HepG2 (cell line): ENCODE results near the gene XK. TPM values are rescaled to one million over a fixed set of nuclear protein-coding genes. Genes with fewer than 3 reads are reported as not detected.

ENCODE experiments used
- ATAC-seq: fragments of 200-7000 bp; cut with Tn5 transposase; 3 replicates; pipeline ENCODE4 v1.9.1; 2020; ENCODE audit warnings: mild to moderate bottlenecking, moderate library complexity
- BruUV-seq: library from RNA; stranded (reverse); fragments of 400-500 nt; replicated peaks from 2 replicates; lab custom pipeline; 2021; lab: Mats Ljungman, UMichigan
- CTCF ChIA-PET: fragments of 300-600 bp; formaldehyde crosslinking; extraction: SDS; loops from one replicate; lab custom pipeline; 2021; ENCODE audit warnings: low total read pairs, inconsistent platforms, low intra/inter-chr PET ratio; lab: Yijun Ruan, JAX
- POLR2A ChIA-PET: fragments of 350-600 bp; sonication (Branson Sonifier 250); formaldehyde crosslinking; loops from one replicate; lab custom pipeline; 2020; ENCODE audit warnings: antibody characterized with exemption, inconsistent platforms; lab: Yijun Ruan, JAX
- DNase-seq: peaks from one replicate; pipeline ENCODE4 v3.0.0-alpha.2; 2015; ENCODE audit warnings: low spot score
- FAIRE-seq: peaks from 3 replicates; lab custom pipeline; 2011; peaks lifted over from hg19 to GRCh38; lab: Jason Lieb, UNC
- H2AFZ ChIP-seq: one replicate; pipeline ENCODE4 v1.6.1; 2011; ENCODE audit warnings: low read length, inconsistent platforms
- H3K27ac ChIP-seq: fragments of 300-600 bp; 3 replicates; pipeline ENCODE4 v1.8.0; 2011; ENCODE audit warnings: mixed run types, mild to moderate bottlenecking, mixed read lengths, low read length, inconsistent platforms; ENCODE audit not compliant: insufficient read depth; ENCODE audit errors: extremely low read length
- H3K27me3 ChIP-seq, 2 experiments: fragments of 200-600 bp in 1 of 2; 2 replicates in 1 of 2; 3 replicates in 1 of 2; pipeline versions ENCODE4 v1.6.0 to v1.8.0; 2011; ENCODE audit warnings: low read length in 2 of 2, mild to moderate bottlenecking in 2 of 2, moderate library complexity in 2 of 2, inconsistent platforms in 1 of 2; ENCODE audit not compliant: insufficient read depth in 2 of 2, control insufficient read depth in 1 of 2
- H3K36me3 ChIP-seq, 2 experiments: fragments of 200-600 bp in 1 of 2; replicated peaks in 1 of 2; 2 replicates in 1 of 2; 3 replicates in 1 of 2; pipeline versions ENCODE4 v1.5.1 to v1.8.0; 2011; ENCODE audit warnings: low read length in 2 of 2, inconsistent platforms in 1 of 2; ENCODE audit not compliant: insufficient read depth in 2 of 2, control insufficient read depth in 1 of 2
- H3K4me1 ChIP-seq: 2 replicates; pipeline ENCODE4 v1.5.1; 2012; ENCODE audit warnings: low read length, inconsistent platforms; ENCODE audit not compliant: insufficient read depth
- H3K4me2 ChIP-seq: 2 replicates; pipeline ENCODE4 v1.6.0; 2011; ENCODE audit warnings: low read depth, low read length, inconsistent platforms
- H3K4me3 ChIP-seq, 3 experiments: fragments of 200-600 bp in 1 of 3; sonication (generic), shearing (Covaris generic) in 1 of 3; replicated peaks in 1 of 3; 2 replicates each; pipeline ENCODE4 v1.5.1; 2011 to 2016; ENCODE audit warnings: low read length in 3 of 3, inconsistent platforms in 2 of 3, low read depth in 2 of 3, mild to moderate bottlenecking in 2 of 3, control low read depth in 1 of 3, mixed read lengths in 1 of 3; ENCODE audit not compliant: insufficient read depth in 1 of 3
- H3K79me2 ChIP-seq: one replicate; pipeline ENCODE4 v1.6.1; 2011; ENCODE audit warnings: low read length, inconsistent platforms; ENCODE audit not compliant: insufficient read depth
- H3K9ac ChIP-seq: 2 replicates; pipeline ENCODE4 v1.6.0; 2011; ENCODE audit warnings: mild to moderate bottlenecking, low read depth, low read length, inconsistent platforms; ENCODE audit not compliant: insufficient read depth
- H3K9me3 ChIP-seq: 2 replicates; pipeline ENCODE4 v1.5.1; 2012; ENCODE audit warnings: mild to moderate bottlenecking, low read length
- H4K20me1 ChIP-seq: 2 replicates; pipeline ENCODE4 v1.6.0; 2011; ENCODE audit warnings: inconsistent platforms, mild to moderate bottlenecking, low read length, moderate library complexity; ENCODE audit not compliant: insufficient read depth
- ARID5B ChIP-seq: IDR thresholded peaks from 2 replicates; pipeline ENCODE4 v1.4.0; 2020; ENCODE audit warnings: mild to moderate bottlenecking, missing genetic modification reagents
- DBP ChIP-seq: sonication (generic); formaldehyde crosslinking; IDR thresholded peaks from 2 replicates; pipeline ENCODE4 v1.4.0; 2020; ENCODE audit warnings: missing genetic modification reagents; ENCODE audit errors: not compliant biosample characterization
- DR1 ChIP-seq: sonication (generic); formaldehyde crosslinking; IDR thresholded peaks from 2 replicates; pipeline ENCODE4 v1.8.0; 2021; ENCODE audit warnings: mild to moderate bottlenecking, missing genetic modification reagents, inconsistent platforms
- GATAD2A ChIP-seq: IDR thresholded peaks from 2 replicates; pipeline ENCODE4 v1.6.1; 2016
- HOXA7 ChIP-seq: sonication (generic); formaldehyde crosslinking; IDR thresholded peaks from 2 replicates; pipeline ENCODE4 v1.8.1; 2022; ENCODE audit warnings: mild to moderate bottlenecking, missing genetic modification reagents, moderate library complexity
- MTF2 ChIP-seq: sonication (generic); formaldehyde crosslinking; IDR thresholded peaks from 2 replicates; pipeline ENCODE4 v1.5.0; 2020; ENCODE audit warnings: missing genetic modification reagents, borderline replicate concordance
- NR3C1 ChIP-seq: sonication (generic); formaldehyde crosslinking; IDR thresholded peaks from 2 replicates; pipeline ENCODE4 v1.4.0; 2020; ENCODE audit warnings: missing genetic modification reagents
- PCBP1 ChIP-seq: fragments of 200-400 bp; formaldehyde crosslinking; IDR thresholded peaks from 2 replicates; pipeline ENCODE4 v1.6.1; 2017; ENCODE audit warnings: mild to moderate bottlenecking, low read depth, low read length, borderline replicate concordance
- RBM39 ChIP-seq: fragments of 200-400 bp; formaldehyde crosslinking; IDR thresholded peaks from one replicate; pipeline ENCODE4 v1.6.1; 2018; ENCODE audit warnings: antibody characterized with exemption, mild to moderate bottlenecking, low read depth, low read length; ENCODE audit not compliant: poor library complexity, severe bottlenecking
- RFXANK ChIP-seq: IDR thresholded peaks from 2 replicates; pipeline ENCODE4 v1.6.1; 2016
- SMARCE1 ChIP-seq: fragments of 450-650 bp; IDR thresholded peaks from 2 replicates; pipeline ENCODE4 v1.6.1; 2017; ENCODE audit warnings: borderline replicate concordance
- SRSF9 ChIP-seq: fragments of 200-400 bp; formaldehyde crosslinking; IDR thresholded peaks from 2 replicates; pipeline ENCODE4 v1.6.1; 2018; ENCODE audit warnings: borderline replicate concordance, mild to moderate bottlenecking, low read depth, low read length; ENCODE audit not compliant: insufficient read depth, poor library complexity, severe bottlenecking
- ZNF20 ChIP-seq: sonication (generic); formaldehyde crosslinking; IDR thresholded peaks from 2 replicates; pipeline ENCODE4 v1.4.0; 2020; ENCODE audit warnings: mild to moderate bottlenecking, moderate library complexity, missing genetic modification reagents
- ZNF496 ChIP-seq: sonication (generic); formaldehyde crosslinking; IDR thresholded peaks from 2 replicates; pipeline ENCODE4 v1.8.1; 2023; ENCODE audit warnings: mild to moderate bottlenecking, moderate library complexity, missing genetic modification reagents; ENCODE audit not compliant: insufficient replicate concordance
- ZNF652 ChIP-seq: IDR thresholded peaks from 2 replicates; pipeline ENCODE4 v1.6.1; 2016; ENCODE audit warnings: low read depth, borderline replicate concordance
- ZNF674 ChIP-seq: sonication (generic); formaldehyde crosslinking; IDR thresholded peaks from 2 replicates; pipeline ENCODE4 v1.5.0; 2020; ENCODE audit warnings: low read depth, mild to moderate bottlenecking, missing genetic modification reagents
- WGBS: methylation state at CpG from one replicate; pipeline ENCODE4 v1.1.6; 2017; ENCODE audit warnings: low lambda C conversion rate; 5-methylcytosine and 5-hydroxymethylcytosine counted together
- in situ Hi-C: cut with HindIII; loops from 2 replicates; pipeline ENCODE4 v1.10.0; 2017; ENCODE audit warnings: low pct_unique_long_range_greater_than_20kb; ENCODE audit not compliant: extremely low pct_ligation_motif_present
- intact Hi-C: fragments of 100-400 bp; cut with micrococcal nuclease; formaldehyde crosslinking; loops from one replicate; pipeline ENCODE4 v1.10.0; 2022; ENCODE audit not compliant: unreplicated experiment
- polyA plus RNA-seq, 8 experiments: library from polyadenylated mRNA; depleted of rRNA in 3 of 8; stranded (reverse) in 7 of 8; unstranded in 1 of 8; fragments of >200 nt; fragmentation: Illumina TruSeq in 4 of 8; extraction: Trizol in 4 of 8; gene quantifications; 2 replicates each; pipeline versions ENCODE4 v1.2.1 to v1.2.3, GENCODE V29; 2011 to 2016; ENCODE audit warnings: low read depth in 4 of 8, missing spikeins in 1 of 8, mixed read lengths in 1 of 8; ENCODE audit not compliant: insufficient read depth in 1 of 8
- total RNA-seq, 5 experiments: library from RNA; depleted of rRNA; stranded (reverse); fragments of >200 nt; fragmentation: Illumina TruSeq; extraction: Trizol; gene quantifications; 2 replicates each; pipeline ENCODE4 v1.2.3, GENCODE V29; 2016; ENCODE audit warnings: low read depth in 1 of 5
- TF ChIP-seq, protein P1 (sequence below): sonication (generic); formaldehyde crosslinking; IDR thresholded peaks from 2 replicates; pipeline ENCODE4 v1.5.0; 2020; ENCODE audit warnings: missing genetic modification reagents, mild to moderate bottlenecking, borderline replicate concordance
- TF ChIP-seq, protein P2 (sequence below): sonication (generic); formaldehyde crosslinking; IDR thresholded peaks from 2 replicates; pipeline ENCODE4 v1.8.1; 2023; ENCODE audit warnings: mild to moderate bottlenecking, missing genetic modification reagents

The XK gene
- total and polyA plus RNA-seq, 2 of the 13 experiments (the other 11 are each of a cell fraction or from before 2014, with no cell fraction given), result not detected

GRCh38 chrX:37692918-37693317 is 7.3 kb downstream of the XK start:
- no peak for ATAC-seq
- WGBS, result 0% methylated on average over 3 of the region's 3 CpGs
- POLR2A ChIA-PET, result no interaction called here

More at GRCh38 chrX:37692918-37693317, 7.3 kb downstream of the XK start:
- H3K4me1 ChIP-seq, result no peaks in the 10 kb centered on the region
- in situ Hi-C loops, result no loop called here
- no peak overlapping the region for H3K4me3 ChIP-seq
- no peaks in the 10 kb centered on the region for H4K20me1 ChIP-seq
- TF ChIP-seq ZNF674 (CRISPR knock-in tag) (no peak), GATAD2A (no peak), ZNF496 (CRISPR knock-in tag) (no peak), PCBP1 (no peak), NR3C1 (no peak), RBM39 (no peak), ARID5B (CRISPR knock-in tag) (no peak), ZNF20 (CRISPR knock-in tag) (no peak), RFXANK (CRISPR knock-in tag) (no peak), DBP (CRISPR knock-in tag) (no peak), ZNF652 (CRISPR knock-in tag) (no peak), DR1 (CRISPR knock-in tag) (no peak), MTF2 (CRISPR knock-in tag) (no peak), HOXA7 (no peak), SMARCE1 (no peak), SRSF9 (no peak)
- TF ChIP-seq, protein P1, sequence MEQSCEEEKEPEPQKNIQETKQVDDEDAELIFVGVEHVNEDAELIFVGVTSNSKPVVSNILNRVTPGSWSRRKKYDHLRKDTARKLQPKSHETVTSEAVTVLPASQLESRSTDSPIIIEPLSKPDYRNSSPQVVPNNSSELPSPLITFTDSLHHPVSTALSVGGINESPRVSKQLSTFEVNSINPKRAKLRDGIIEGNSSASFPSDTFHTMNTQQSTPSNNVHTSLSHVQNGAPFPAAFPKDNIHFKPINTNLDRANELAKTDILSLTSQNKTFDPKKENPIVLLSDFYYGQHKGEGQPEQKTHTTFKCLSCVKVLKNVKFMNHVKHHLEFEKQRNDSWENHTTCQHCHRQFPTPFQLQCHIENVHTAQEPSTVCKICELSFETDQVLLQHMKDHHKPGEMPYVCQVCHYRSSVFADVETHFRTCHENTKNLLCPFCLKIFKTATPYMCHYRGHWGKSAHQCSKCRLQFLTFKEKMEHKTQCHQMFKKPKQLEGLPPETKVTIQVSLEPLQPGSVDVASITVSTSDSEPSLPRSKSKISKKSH (CRISPR knock-in tag), result no peak
- TF ChIP-seq, protein P2, sequence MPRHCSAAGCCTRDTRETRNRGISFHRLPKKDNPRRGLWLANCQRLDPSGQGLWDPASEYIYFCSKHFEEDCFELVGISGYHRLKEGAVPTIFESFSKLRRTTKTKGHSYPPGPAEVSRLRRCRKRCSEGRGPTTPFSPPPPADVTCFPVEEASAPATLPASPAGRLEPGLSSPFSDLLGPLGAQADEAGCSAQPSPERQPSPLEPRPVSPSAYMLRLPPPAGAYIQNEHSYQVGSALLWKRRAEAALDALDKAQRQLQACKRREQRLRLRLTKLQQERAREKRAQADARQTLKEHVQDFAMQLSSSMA (CRISPR knock-in tag), result no peak
- H3K79me2 ChIP-seq, result no peaks in the 10 kb centered on the region
- H3K27me3 ChIP-seq, result no peaks in the 10 kb centered on the region
- no peak overlapping the region for H2AFZ ChIP-seq
- FAIRE-seq (no peak), DNase-seq (no peak)
- H3K4me2 ChIP-seq, result no peak overlapping the region
- no peak overlapping the region for H3K9ac ChIP-seq
- no peak overlapping the region for H3K27ac ChIP-seq
- H3K9me3 ChIP-seq, result no peaks in the 10 kb centered on the region
- no TSS peak for BruUV-seq
- intact Hi-C loops, result no loop called here
- CTCF ChIA-PET, result no interaction called here
- H3K36me3 ChIP-seq, result no peaks in the 10 kb centered on the region
